Endothelial cell of umbilical vein (primary cell): Measurements from ENCODE around the gene SCAPER.

Experiments used
- CTCF ChIP-seq, 2 donors: IDR thresholded peaks; 1 replicate in 1 of 2; 2 replicates in 1 of 2; pipeline ENCODE4 v1.5.1; 2011; ENCODE audit warnings: low read length in 2 of 2, mild to moderate bottlenecking in 2 of 2, moderate library complexity in 2 of 2, control low read depth in 1 of 2, inconsistent platforms in 1 of 2, low read depth in 1 of 2; ENCODE audit not compliant: insufficient read depth in 1 of 2; ENCODE audit errors: extremely low read depth in 1 of 2
- EZH2 ChIP-seq: IDR thresholded peaks from 2 replicates; pipeline ENCODE4 v1.6.1; 2012; ENCODE audit warnings: borderline replicate concordance, low read depth, mild to moderate bottlenecking, moderate library complexity, low read length, inconsistent platforms; ENCODE audit not compliant: severe bottlenecking
- MAX ChIP-seq: IDR thresholded peaks from 2 replicates; pipeline ENCODE4 v1.6.1; 2011; ENCODE audit not compliant: insufficient read depth, insufficient read length
- POLR2AphosphoS5 ChIP-seq: IDR thresholded peaks from 2 replicates; pipeline ENCODE4 v1.6.1; 2012; ENCODE audit warnings: low read depth, mild to moderate bottlenecking, control low read depth, low read length, moderate library complexity; ENCODE audit not compliant: insufficient read depth

GRCh38 chr15:76865548-76865991 is 39.6 kb downstream of the SCAPER start:
- no peak for TF ChIP-seq CTCF (IDR thresholded peaks at IDR 0.05; ENCODE audit: extremely low read depth in 1 of 2, insufficient read depth in 1 of 2, low read depth in 1 of 2, low read length in 2 of 2)
- no peak for TF ChIP-seq MAX
- no peak for TF ChIP-seq EZH2
- TF ChIP-seq POLR2AphosphoS5 = no peak
